Activated T-helper 1 cell treated with anti-CD3 and anti-CD28 coated beads, Interleukin-2, amount 50 U/mL, for 16 hours (primary cell): ENCODE measurements around the gene GTPBP8.

Experiments
- DNase-seq, 2 donors: peaks; one replicate each; pipeline ENCODE4 v3.0.0-alpha.2; 2020; ENCODE audit warnings: low read depth in 1 of 2, low spot score in 1 of 2

Gene GTPBP8

GRCh38 chr3:112990672-112991602 is at the start of gene GTPBP8:
Gene GTPBP8, plus strand, starts transcription at chr3:112990984. Its CDS starts 16 bp downstream, at chr3:112991000.
- peak; percentile 67 to 72 for DNase-seq

- DNase-seq: no peak
These were observed 42.4 kb upstream of the GTPBP8 start for GRCh38 chr3:112948346-112948838.

- DNase-seq: no peak
These were observed 34.4 kb upstream of the GTPBP8 start for GRCh38 chr3:112956351-112956750.

GRCh38 chr3:112958811-112959560 is 31.8 kb upstream of the GTPBP8 start:
- no peak for DNase-seq

- no peak for DNase-seq
These were observed 27.1 kb upstream of the GTPBP8 start for GRCh38 chr3:112963683-112964082.

GRCh38 chr3:112965656-112966055 is 25.1 kb upstream of the GTPBP8 start:
- no peak for DNase-seq

GRCh38 chr3:112966633-112967032 is 24.2 kb upstream of the GTPBP8 start:
- no peak for DNase-seq

GRCh38 chr3:112967425-112967824 is 23.4 kb upstream of the GTPBP8 start:
- no peak for DNase-seq

GRCh38 chr3:112967828-112968227 is 23.0 kb upstream of the GTPBP8 start:
- DNase-seq: no peak

GRCh38 chr3:112972158-112972557 is 18.6 kb upstream of the GTPBP8 start:
- no peak for DNase-seq

GRCh38 chr3:112973325-112974177 is 17.2 kb upstream of the GTPBP8 start:
- DNase-seq: peak in 1 of 2 donors; percentile 23

GRCh38 chr3:112974178-112974517 is 16.6 kb upstream of the GTPBP8 start:
- no peak for DNase-seq

- no peak for DNase-seq
These were observed 15.9 kb upstream of the GTPBP8 start, which contains the start of gene CD200R1 for GRCh38 chr3:112974894-112975293. Gene CD200R1, minus strand, starts transcription at chr3:112975103. Its CDS starts 246 bp downstream, at chr3:112974857.

GRCh38 chr3:112976001-112976400 is 14.8 kb upstream of the GTPBP8 start:
- DNase-seq: no peak

- no peak for DNase-seq
These were observed 13.8 kb upstream of the GTPBP8 start for GRCh38 chr3:112976953-112977352.

- no peak for DNase-seq
These were observed 11.4 kb upstream of the GTPBP8 start for GRCh38 chr3:112979244-112979832.

- DNase-seq: no peak
These were observed 10.7 kb upstream of the GTPBP8 start for GRCh38 chr3:112980080-112980479.

- no peak for DNase-seq
These were observed 8.1 kb upstream of the GTPBP8 start for GRCh38 chr3:112982710-112983109.

GRCh38 chr3:112984485-112984884 is 6.3 kb upstream of the GTPBP8 start:
- peak in 1 of 2 donors; percentile 20 for DNase-seq

- DNase-seq: no peak
These were observed 3.0 kb upstream of the GTPBP8 start for GRCh38 chr3:112987710-112988334.
